H1 (cell line): Measurements from ENCODE around the gene KANSL2. TPM values are rescaled to one million over a fixed set of nuclear protein-coding genes. Genes with fewer than 3 reads are reported as not detected.

Experiments
- CTCF ChIA-PET: fragments of 300-600 bp; sonication (Branson Sonifier 250); formaldehyde crosslinking; loops from one replicate; lab custom pipeline; 2021; ENCODE audit not compliant: partially characterized antibody; lab: Charles Lee
- POLR2A ChIA-PET: fragments of 300-600 bp; sonication (Branson Sonifier 250); formaldehyde crosslinking; loops from one replicate; lab custom pipeline; 2021; ENCODE audit warnings: inconsistent platforms; ENCODE audit not compliant: partially characterized antibody; lab: Charles Lee
- DNase-seq, 2 experiments: peaks; one replicate each; pipeline versions ENCODE4 v3.0.0 to v3.0.0-alpha.2; 2010 to 2022; ENCODE audit warnings: low spot score in 2 of 2, low read depth in 1 of 2, mixed read lengths in 1 of 2
- FAIRE-seq: peaks from 2 replicates; lab custom pipeline; 2011; peaks lifted over from hg19 to GRCh38; lab: Jason Lieb, UNC
- H2AFZ ChIP-seq: 2 replicates; pipeline ENCODE4 v1.8.1; 2012; ENCODE audit warnings: low read length, inconsistent platforms
- H2AK5ac ChIP-seq: 2 replicates; pipeline ENCODE4 v1.6.1; 2013; ENCODE audit warnings: low read depth, low read length
- H2BK120ac ChIP-seq: replicated peaks from 2 replicates; pipeline ENCODE3; 2013; ENCODE audit warnings: low read depth, low read length, inconsistent platforms
- H2BK12ac ChIP-seq: 2 replicates; pipeline ENCODE4 v1.6.1; 2013; ENCODE audit warnings: low read depth, low read length
- H2BK15ac ChIP-seq: 2 replicates; pipeline ENCODE4 v1.6.1; 2013; ENCODE audit warnings: low read length
- H2BK20ac ChIP-seq: 2 replicates; pipeline ENCODE4 v1.6.1; 2013; ENCODE audit warnings: low read length
- H2BK5ac ChIP-seq: 2 replicates; pipeline ENCODE4 v1.6.1; 2013; ENCODE audit warnings: low read depth, low read length
- H3K14ac ChIP-seq: 2 replicates; pipeline ENCODE4 v1.6.1; 2013; ENCODE audit warnings: inconsistent platforms; ENCODE audit not compliant: insufficient read length
- H3K18ac ChIP-seq: 2 replicates; pipeline ENCODE4 v1.6.1; 2013; ENCODE audit warnings: low read length; ENCODE audit errors: extremely low read depth
- H3K23ac ChIP-seq: 2 replicates; pipeline ENCODE4 v1.6.1; 2013; ENCODE audit warnings: inconsistent platforms; ENCODE audit not compliant: insufficient read length
- H3K23me2 ChIP-seq: 2 replicates; pipeline ENCODE4 v1.6.1; 2013; ENCODE audit warnings: low read depth, low read length
- H3K27ac ChIP-seq: 2 replicates; pipeline ENCODE4 v1.6.1; 2011; ENCODE audit warnings: low read depth, low read length, inconsistent platforms
- H3K27me3 ChIP-seq, 4 experiments: replicated peaks in 1 of 4; 1 replicate in 1 of 4; 2 replicates in 3 of 4; pipeline versions ENCODE4 v1.6.1 to v1.8.1; 2011 to 2013; ENCODE audit warnings: low read length in 3 of 4, mild to moderate bottlenecking in 3 of 4, inconsistent platforms in 2 of 4, mixed read lengths in 2 of 4, moderate library complexity in 1 of 4; ENCODE audit not compliant: control insufficient read depth in 3 of 4, insufficient read depth in 3 of 4; ENCODE audit errors: extremely low read depth in 1 of 4
- H3K36me3 ChIP-seq, 4 experiments: 2 replicates each; pipeline versions ENCODE4 v1.6.1 to v1.8.1; 2011 to 2013; ENCODE audit warnings: mild to moderate bottlenecking in 4 of 4, low read length in 3 of 4, moderate library complexity in 2 of 4, control low read depth in 1 of 4, inconsistent platforms in 1 of 4; ENCODE audit not compliant: insufficient read depth in 4 of 4, control insufficient read depth in 2 of 4
- H3K4ac ChIP-seq: replicated peaks from 2 replicates; pipeline ENCODE3; 2013; ENCODE audit warnings: low read length, low read depth, mixed read lengths, inconsistent platforms; ENCODE audit not compliant: insufficient read length
- H3K4me1 ChIP-seq, 4 experiments: replicated peaks in 1 of 4; 1 replicate in 1 of 4; 2 replicates in 3 of 4; pipeline versions ENCODE4 v1.6.1 to v1.8.1; 2011 to 2013; ENCODE audit warnings: low read length in 3 of 4, inconsistent platforms in 2 of 4, mixed read lengths in 1 of 4; ENCODE audit not compliant: insufficient read depth in 4 of 4, control insufficient read depth in 3 of 4
- H3K4me2 ChIP-seq, 2 experiments: 2 replicates each; pipeline versions ENCODE4 v1.6.1 to v1.8.1; 2011 to 2013; ENCODE audit warnings: low read depth in 2 of 2, low read length in 2 of 2, control low read depth in 1 of 2, inconsistent platforms in 1 of 2, mild to moderate bottlenecking in 1 of 2; ENCODE audit not compliant: insufficient read depth in 1 of 2
- H3K4me3 ChIP-seq, 4 experiments: fragments of 200-600, 300-600 bp in 1 of 4; sonication (generic), shearing (Covaris generic), sonication (Bioruptor Twin) in 1 of 4; 2 replicates each; pipeline versions ENCODE4 v1.5.1 to v1.8.1; 2011 to 2016; ENCODE audit warnings: low read length in 4 of 4, low read depth in 3 of 4, control low read depth in 2 of 4, inconsistent platforms in 2 of 4, mild to moderate bottlenecking in 2 of 4, mixed read lengths in 1 of 4, moderate library complexity in 1 of 4; ENCODE audit not compliant: insufficient read depth in 2 of 4; ENCODE audit errors: extremely low read depth in 1 of 4
- H3K56ac ChIP-seq: replicated peaks from 2 replicates; pipeline ENCODE3; 2013; ENCODE audit warnings: low read depth, mild to moderate bottlenecking, mixed read lengths, low read length, inconsistent platforms; ENCODE audit not compliant: insufficient read length
- H3K79me1 ChIP-seq: 2 replicates; pipeline ENCODE4 v1.6.1; 2013; ENCODE audit warnings: low read depth, low read length, control low read depth
- H3K79me2 ChIP-seq, 2 experiments: 2 replicates each; pipeline versions ENCODE4 v1.6.1 to v1.8.1; 2012 to 2013; ENCODE audit warnings: low read length in 2 of 2, mild to moderate bottlenecking in 2 of 2, inconsistent platforms in 1 of 2; ENCODE audit not compliant: insufficient read depth in 2 of 2, control insufficient read depth in 1 of 2
- H3K9ac ChIP-seq, 4 experiments: replicated peaks in 1 of 4; 1 replicate in 1 of 4; 2 replicates in 3 of 4; pipeline versions ENCODE4 v1.6.1 to v1.8.1; 2011 to 2013; ENCODE audit warnings: low read depth in 3 of 4, low read length in 3 of 4, control low read depth in 2 of 4, mild to moderate bottlenecking in 2 of 4, moderate library complexity in 2 of 4, inconsistent platforms in 1 of 4; ENCODE audit errors: extremely low read depth in 1 of 4
- H3K9me3 ChIP-seq, 2 experiments: 2 replicates each; pipeline versions ENCODE4 v1.6.1 to v1.8.1; 2012 to 2013; ENCODE audit warnings: mild to moderate bottlenecking in 2 of 2, moderate library complexity in 2 of 2, control low read depth in 1 of 2, inconsistent platforms in 1 of 2, low read depth in 1 of 2, low read length in 1 of 2, mixed read lengths in 1 of 2; ENCODE audit not compliant: insufficient read depth in 2 of 2
- H4K20me1 ChIP-seq, 2 experiments: replicated peaks in 1 of 2; 2 replicates each; pipeline versions ENCODE3 to v1.8.1; 2011 to 2013; ENCODE audit warnings: inconsistent platforms in 2 of 2, low read length in 2 of 2, mild to moderate bottlenecking in 1 of 2; ENCODE audit not compliant: insufficient read depth in 2 of 2, control insufficient read depth in 1 of 2
- H4K5ac ChIP-seq: 2 replicates; pipeline ENCODE4 v1.6.1; 2013; ENCODE audit warnings: low read length, low read depth, mixed read lengths, inconsistent platforms; ENCODE audit not compliant: insufficient read length
- H4K8ac ChIP-seq: 2 replicates; pipeline ENCODE4 v1.8.0; 2013; ENCODE audit warnings: mild to moderate bottlenecking, moderate library complexity, low read length, inconsistent platforms; ENCODE audit not compliant: insufficient read depth; ENCODE audit errors: extremely low read depth
- H4K91ac ChIP-seq: replicated peaks from 2 replicates; pipeline ENCODE3; 2013; ENCODE audit warnings: low read length, mixed read lengths, inconsistent platforms; ENCODE audit not compliant: insufficient read length
- ASH2L ChIP-seq: fragments of 200-600, 300-600 bp; sonication (generic); IDR thresholded peaks from one replicate; pipeline ENCODE4 v1.7.1; 2017; ENCODE audit warnings: low read length
- BCL11A ChIP-seq, 2 experiments: IDR thresholded peaks; one replicate each; pipeline ENCODE4 v1.6.1; 2011; ENCODE audit warnings: low read depth in 2 of 2, low read length in 2 of 2, mild to moderate bottlenecking in 2 of 2
- FOSL1 ChIP-seq: IDR thresholded peaks from 2 replicates; pipeline ENCODE4 v1.6.1; 2011; ENCODE audit warnings: mild to moderate bottlenecking, low read depth, low read length, moderate library complexity; ENCODE audit not compliant: insufficient read depth
- POLR2A ChIP-seq, 2 experiments: IDR thresholded peaks; 1 replicate in 1 of 2; 2 replicates in 1 of 2; pipeline ENCODE4 v1.6.1; 2011; ENCODE audit warnings: low read depth in 2 of 2, low read length in 2 of 2, mild to moderate bottlenecking in 2 of 2; ENCODE audit errors: control extremely low read depth in 1 of 2
- RAD21 ChIP-seq, 2 experiments: IDR thresholded peaks in 1 of 2; conservative IDR thresholded peaks in 1 of 2; 2 replicates each; pipeline ENCODE4 v1.6.1; 2011; ENCODE audit warnings: low read depth in 2 of 2, low read length in 2 of 2, improper control_type of control experiment in 1 of 2, inconsistent platforms in 1 of 2, mild to moderate bottlenecking in 1 of 2, moderate library complexity in 1 of 2
- SP1 ChIP-seq: IDR thresholded peaks from 2 replicates; pipeline ENCODE4 v1.6.1; 2011; ENCODE audit warnings: low read depth, low read length
- TAF1 ChIP-seq: IDR thresholded peaks from 2 replicates; pipeline ENCODE4 v1.6.1; 2011; ENCODE audit warnings: mild to moderate bottlenecking, low read depth, low read length
- TAF7 ChIP-seq: optimal IDR thresholded peaks from 2 replicates; pipeline ENCODE3; 2011; ENCODE audit warnings: low read depth, mild to moderate bottlenecking, inconsistent platforms, low read length, moderate library complexity, borderline replicate concordance
- WGBS, 2 experiments: shearing (Covaris generic) in 1 of 2; methylation state at CpG; one replicate each; pipeline versions ENCODE4 v1.1.6 to v1.1.7; 2013 to 2015; ENCODE audit warnings: low lambda C conversion rate in 2 of 2, mixed read lengths in 2 of 2, inconsistent platforms in 1 of 2, low coverage in 1 of 2, missing lambda C conversion rate in 1 of 2; ENCODE audit not compliant: insufficient replicate concordance in 2 of 2, insufficient coverage in 1 of 2, insufficient read length in 1 of 2; ENCODE audit errors: extremely low coverage in 1 of 2, missing lambda C conversion rate in 1 of 2; 5-methylcytosine and 5-hydroxymethylcytosine counted together
- polyA plus RNA-seq, 7 experiments: library from polyadenylated mRNA; depleted of rRNA in 3 of 7; stranded (reverse) in 5 of 7; unstranded in 2 of 7; fragments of >200 nt in 5 of 7; fragments of 200-250 nt in 2 of 7; gene quantifications; 1 replicate in 5 of 7; 2 replicates in 1 of 7; 4 replicates in 1 of 7; pipeline versions ENCODE4 v1.2.1 to v1.2.3, GENCODE V29; 2011 to 2013; ENCODE audit warnings: missing spikeins in 2 of 7, mixed read lengths in 2 of 7
- total RNA-seq: library from RNA; stranded (reverse); fragmentation: NEBNext Ultra II Directional; extraction: Animal tissue kit (Norgen Biotek cat#: 25700); gene quantifications from 2 replicates; pipeline ENCODE4 v1.2.1, GENCODE V29; 2021

Gene KANSL2
- total and polyA plus RNA-seq, 2 of the 8 experiments (the other 6 are each of a cell fraction or from before 2014, with no cell fraction given), result 48.4 to 50.7 TPM

GRCh38 chr12:48671231-48671856 lies 10.7 kb downstream of the KANSL2 start:
- no peak for FAIRE-seq
- Histone ChIP-seq H2BK120ac (no peak overlapping the region), H4K5ac (no peak overlapping the region), H4K8ac (no peak overlapping the region), H3K27ac (no peak overlapping the region), H2BK20ac (no peak overlapping the region), H2BK12ac (no peak overlapping the region), H2AK5ac (no peak overlapping the region), H2BK5ac (no peak overlapping the region), H3K14ac (no peak overlapping the region), H2BK15ac (no peak overlapping the region), H4K91ac (no peak overlapping the region), H3K4me1 (no peaks in the 10 kb centered on the region), H3K4me3 (no peak overlapping the region), H2AFZ (no peak overlapping the region), H3K36me3 (peaks cover 37 to 87% (median 60%) of the 10 kb centered on the region in 4 experiments), H3K9me3 (no peaks in the 10 kb centered on the region), H3K23me2 (no peaks in the 10 kb centered on the region), H3K79me2 (peaks cover 0 to 44% of the 10 kb centered on the region in 2 experiments; a peak in 2 of 4 replicates), H3K79me1 (no peaks in the 10 kb centered on the region), H3K56ac (no peak overlapping the region), H3K4ac (no peak overlapping the region), H3K18ac (no peak overlapping the region), H3K9ac (no peak overlapping the region), H3K23ac (no peak overlapping the region), H3K27me3 (no peaks in the 10 kb centered on the region), H4K20me1 (peaks cover 6 to 8% of the 10 kb centered on the region in 2 experiments), H3K4me2 (no peak overlapping the region)
- TF ChIP-seq SP1, result no peak
- no peak for TF ChIP-seq TAF7
- no peak for TF ChIP-seq RAD21 (IDR thresholded peaks at IDR 0.05 in 1 of 2, conservative IDR thresholded peaks at IDR 0.05 in 1 of 2; ENCODE audit: low read depth in 2 of 2, low read length in 2 of 2)
- TF ChIP-seq TAF1, result no peak
- no peak for TF ChIP-seq BCL11A (IDR thresholded peaks at IDR 0.05; ENCODE audit: low read depth in 2 of 2, low read length in 2 of 2)
- no peak for TF ChIP-seq ASH2L
- TF ChIP-seq FOSL1, result no peak
- no peak for TF ChIP-seq POLR2A (IDR thresholded peaks at IDR 0.05; ENCODE audit: control extremely low read depth in 1 of 2, low read depth in 2 of 2, low read length in 2 of 2)
- ChIA-PET POLR2A (interaction anchor here (0.6 to 4.2 kb wide), 15 partner anchors 10 to 796 kb away, joined by 3 to 33 read pairs (median 6); partner anchors contain the start of genes DDX23 and KANSL2), CTCF (interaction anchor here (0.6 to 1.5 kb wide), 3 partner anchors 92 to 482 kb away, joined by 3 read pairs; no protein-coding TSS in a partner anchor)
- no peak for DNase-seq
- WGBS, 2 experiments, result 92% methylated on average over 8 of the region's 8 CpGs; no CpG with 5 or more reads in 1 of the 2 experiments
